Measurements from ENCODE around the gene CHIT1. TPM values are rescaled to one million over a fixed set of nuclear protein-coding genes. Genes with fewer than 3 reads are reported as not detected.
A peak's percentile ranks its signal among the peaks of the same experiment; 100 is the strongest.

The CHIT1 gene
- total and polyA plus RNA-seq, 8 donors, result 0.05 to 0.38 (median 0.24) TPM

DNA sequence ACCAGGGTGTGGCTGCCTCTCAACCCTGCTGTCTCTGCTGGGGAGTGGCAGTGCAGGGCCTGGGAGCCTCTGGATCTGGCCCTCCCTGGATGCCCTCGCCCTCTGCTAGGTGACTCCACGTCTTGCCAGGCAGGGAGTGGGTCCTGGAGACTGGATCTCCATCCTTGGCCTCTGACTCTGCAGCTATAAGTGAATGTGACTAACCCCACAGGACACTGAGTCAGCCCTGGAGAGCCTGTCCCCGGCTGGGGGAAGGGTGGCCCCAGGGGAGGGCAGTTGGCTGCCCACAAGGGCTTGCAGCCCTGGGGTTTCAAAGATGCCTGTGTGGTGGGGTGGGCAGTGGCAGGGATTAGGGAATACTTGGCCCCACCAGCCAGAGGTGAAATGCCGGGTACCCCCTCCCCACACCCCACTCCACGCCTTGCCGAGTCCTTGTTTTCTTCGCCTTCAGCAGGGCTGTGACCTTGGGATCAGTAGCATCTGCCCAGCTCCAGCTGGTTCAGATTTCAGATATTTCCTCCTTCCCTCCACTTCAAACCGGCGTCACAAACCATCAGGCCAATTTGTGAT lies 51.9 kb downstream of the CHIT1 start:
- TF ChIP-seq, protein P1, sequence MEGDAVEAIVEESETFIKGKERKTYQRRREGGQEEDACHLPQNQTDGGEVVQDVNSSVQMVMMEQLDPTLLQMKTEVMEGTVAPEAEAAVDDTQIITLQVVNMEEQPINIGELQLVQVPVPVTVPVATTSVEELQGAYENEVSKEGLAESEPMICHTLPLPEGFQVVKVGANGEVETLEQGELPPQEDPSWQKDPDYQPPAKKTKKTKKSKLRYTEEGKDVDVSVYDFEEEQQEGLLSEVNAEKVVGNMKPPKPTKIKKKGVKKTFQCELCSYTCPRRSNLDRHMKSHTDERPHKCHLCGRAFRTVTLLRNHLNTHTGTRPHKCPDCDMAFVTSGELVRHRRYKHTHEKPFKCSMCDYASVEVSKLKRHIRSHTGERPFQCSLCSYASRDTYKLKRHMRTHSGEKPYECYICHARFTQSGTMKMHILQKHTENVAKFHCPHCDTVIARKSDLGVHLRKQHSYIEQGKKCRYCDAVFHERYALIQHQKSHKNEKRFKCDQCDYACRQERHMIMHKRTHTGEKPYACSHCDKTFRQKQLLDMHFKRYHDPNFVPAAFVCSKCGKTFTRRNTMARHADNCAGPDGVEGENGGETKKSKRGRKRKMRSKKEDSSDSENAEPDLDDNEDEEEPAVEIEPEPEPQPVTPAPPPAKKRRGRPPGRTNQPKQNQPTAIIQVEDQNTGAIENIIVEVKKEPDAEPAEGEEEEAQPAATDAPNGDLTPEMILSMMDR (IDR thresholded peaks at IDR 0.05), result no peak
- no peaks in the 10 kb centered on the region for H3K4me1 ChIP-seq
- DNase-seq, result peak in 1 of 6 donors; percentile 42
- H3K27ac ChIP-seq, result no peak overlapping the region
- ATAC-seq, result no peak
- H3K9me3 ChIP-seq, result no peaks in the 10 kb centered on the region
- no peaks in the 10 kb centered on the region for H3K36me3 ChIP-seq
- no peak overlapping the region for H3K4me3 ChIP-seq
- intact Hi-C loops (cut with DNase I), result no loop called here
- WGBS, 2 donors, result 45 to 46% methylated on average over 9 of the region's 9 CpGs
- FAIRE-seq, result no peak
- H3K27me3 ChIP-seq, result no peaks in the 10 kb centered on the region

DNA sequence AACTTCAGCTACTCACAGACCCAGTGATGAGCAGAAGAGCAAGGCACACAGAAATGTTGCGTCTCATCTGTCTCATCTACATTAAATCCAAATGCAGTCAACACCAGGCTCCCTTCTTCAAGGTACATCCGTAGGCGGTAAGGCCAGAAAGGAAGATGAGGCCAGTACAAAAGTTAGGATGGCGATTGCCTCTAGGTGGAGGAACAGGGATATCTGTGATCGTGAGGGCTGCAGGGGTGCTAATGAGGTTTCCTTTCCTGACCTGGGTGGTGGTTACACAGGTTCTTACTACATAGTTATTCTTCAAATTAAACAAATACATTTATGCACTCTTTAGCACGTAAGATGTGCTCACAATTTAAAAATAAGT lies 52.5 kb downstream of the CHIT1 start:
- Histone ChIP-seq H3K27me3 (no peaks in the 10 kb centered on the region), H3K4me1 (no peaks in the 10 kb centered on the region), H3K9me3 (no peaks in the 10 kb centered on the region), H3K36me3 (no peaks in the 10 kb centered on the region), H3K27ac (no peak overlapping the region), H3K4me3 (no peak overlapping the region)
- ATAC-seq, result no peak
- TF ChIP-seq, protein P1 (IDR thresholded peaks at IDR 0.05), result no peak
- intact Hi-C loops (cut with DNase I), result no loop called here
- WGBS, 2 donors, result 85 to 87% methylated on average over 6 of the region's 6 CpGs
- no peak for FAIRE-seq
- DNase-seq, result peak in 1 of 6 donors; percentile 6

DNA sequence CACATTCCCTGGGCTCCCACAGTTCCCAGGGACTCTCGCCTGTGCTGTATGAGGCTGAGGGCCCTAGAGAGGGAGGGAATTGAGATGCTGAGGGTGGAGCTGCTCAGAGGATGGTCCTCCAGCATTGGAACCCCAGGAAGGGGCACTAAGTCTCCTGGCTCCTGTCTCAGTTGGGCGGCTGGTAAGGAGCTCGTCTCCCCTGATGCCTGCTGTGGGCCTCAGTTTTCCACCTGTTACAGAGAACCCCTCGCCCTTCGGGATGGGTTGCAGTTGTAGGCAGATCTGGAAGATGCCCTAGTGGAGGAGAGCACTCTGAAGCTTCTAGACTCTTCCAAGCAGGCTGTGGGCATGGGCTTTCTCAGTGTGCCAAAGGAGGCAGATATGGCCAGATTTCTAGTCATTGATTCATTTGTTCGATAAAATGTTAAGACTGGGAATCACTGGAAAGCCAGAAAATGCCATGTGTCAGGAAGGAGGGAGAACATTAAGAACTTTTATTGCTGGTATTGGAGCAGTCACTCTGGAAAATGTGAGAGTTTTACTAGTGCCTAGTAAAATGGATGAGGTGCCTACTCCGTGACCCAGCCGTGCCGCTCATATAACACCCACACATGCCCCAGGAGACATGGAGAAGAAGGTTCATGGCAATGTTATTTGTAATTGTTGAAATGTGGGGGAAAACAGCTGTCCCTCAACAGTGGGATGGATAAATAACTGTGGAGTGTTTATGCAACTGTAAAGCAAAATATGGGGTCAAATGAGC lies 53.0 kb downstream of the CHIT1 start:
- DNase-seq, result peak in 1 of 6 donors; percentile 20
- H3K4me1 ChIP-seq, result no peaks in the 10 kb centered on the region
- no peak overlapping the region for H3K4me3 ChIP-seq
- ATAC-seq, result no peak
- H3K9me3 ChIP-seq, result no peaks in the 10 kb centered on the region
- no peak for FAIRE-seq
- H3K36me3 ChIP-seq, result no peaks in the 10 kb centered on the region
- no peaks in the 10 kb centered on the region for H3K27me3 ChIP-seq
- TF ChIP-seq, protein P1 (IDR thresholded peaks at IDR 0.05), result no peak
- H3K27ac ChIP-seq, result no peak overlapping the region
- WGBS, 2 donors, result 83 to 87% methylated on average over 9 of the region's 9 CpGs
- intact Hi-C loops (cut with DNase I), result no loop called here

DNA sequence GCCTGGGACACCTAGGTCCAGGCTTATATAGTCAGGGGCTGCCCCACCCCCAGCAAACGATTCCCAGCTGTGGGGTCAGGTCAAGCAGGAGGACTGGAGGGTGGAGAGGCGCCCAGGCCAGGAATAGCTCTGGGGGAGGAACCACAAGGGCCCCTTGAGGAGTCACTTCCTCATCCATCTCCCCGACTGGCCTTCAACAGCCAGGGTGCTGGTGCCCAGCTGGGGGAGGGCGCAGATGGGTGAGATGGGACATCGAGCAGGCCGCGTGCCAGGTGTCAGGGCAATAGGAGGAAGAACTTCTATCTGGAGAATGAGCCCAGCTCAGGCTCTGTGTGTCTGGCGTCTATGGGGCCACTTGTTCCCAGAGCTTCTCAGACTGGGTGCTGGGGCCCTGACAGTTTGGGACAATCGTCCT lies 53.6 kb downstream of the CHIT1 start:
- Histone ChIP-seq H3K27me3 (no peaks in the 10 kb centered on the region), H3K27ac (no peak overlapping the region), H3K4me1 (no peaks in the 10 kb centered on the region), H3K36me3 (no peaks in the 10 kb centered on the region), H3K9me3 (no peaks in the 10 kb centered on the region), H3K4me3 (no peak overlapping the region)
- ATAC-seq (peak in 2 of 4 donors; percentile 29 to 44), FAIRE-seq (no peak), DNase-seq (peak in 3 of 6 donors; percentile 24 to 61 (median 27))
- WGBS, 2 donors, result 55 to 58% methylated on average over 9 of the region's 9 CpGs
- intact Hi-C loops (cut with DNase I), result no loop called here
- TF ChIP-seq, protein P1 (IDR thresholded peaks at IDR 0.05), result no peak
